ENCODE measurements around the gene ABLIM2. TPM values are rescaled to one million over a fixed set of nuclear protein-coding genes. Genes with fewer than 3 reads are reported as not detected.

The ABLIM2 gene
- total RNA-seq, 4 donors from 2014 or later: 9.2 to 24.0 (median 12.3) TPM

DNA sequence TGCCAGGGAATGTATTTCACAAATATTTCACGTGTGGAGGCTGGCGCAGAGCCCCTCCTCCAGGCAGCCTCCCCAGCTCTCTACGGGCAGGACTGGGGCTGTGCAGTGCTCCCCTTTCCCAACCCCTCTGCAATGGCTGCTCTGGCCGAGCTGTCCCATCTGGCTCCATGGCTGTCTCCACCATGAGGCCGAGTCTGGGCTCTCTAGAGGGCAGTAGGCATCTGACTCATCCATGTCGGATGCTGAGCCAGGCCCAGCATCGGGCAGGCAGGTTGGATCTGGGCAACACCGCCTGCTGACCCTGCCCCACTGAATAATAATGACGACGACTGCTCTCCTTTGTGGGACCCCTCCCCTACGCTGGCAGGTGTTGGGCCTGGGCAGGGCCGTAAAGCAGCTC is 29.5 kb upstream of the ABLIM2 start:
- WGBS, 2 donors: 92% methylated on average over 12 of the region's 12 CpGs

DNA sequence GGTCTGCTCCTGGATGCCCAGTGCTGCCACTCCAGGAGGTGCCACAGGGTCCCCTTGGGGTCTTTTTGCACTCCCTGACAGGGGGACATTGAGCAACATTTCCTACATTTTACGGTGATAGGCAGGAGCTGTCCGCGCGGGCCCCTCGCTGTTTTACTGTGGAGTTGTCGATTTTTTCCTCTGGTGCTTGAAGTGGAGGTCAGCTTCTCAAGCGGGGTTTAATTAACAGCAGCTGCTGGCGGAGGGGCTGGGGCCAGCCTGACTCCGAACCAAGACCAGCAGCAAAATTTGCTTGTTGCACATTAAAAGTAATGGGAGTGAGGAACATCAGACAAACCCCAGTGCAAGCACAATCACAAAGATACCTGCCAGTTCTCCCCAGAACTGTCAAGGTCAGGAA is 27.3 kb upstream of the ABLIM2 start:
- Histone ChIP-seq H3K9me3 (no peaks in the 10 kb centered on the region), H3K36me3 (no peaks in the 10 kb centered on the region), H3K4me1 (peaks cover 18 to 35% of the 10 kb centered on the region in 2 donors), H3K4me3 (replicated peaks in 1 of 3) (no peak overlapping the region), H3K27ac (no peak overlapping the region), H3K27me3 (no peaks in the 10 kb centered on the region)
- 64 to 86% methylated on average over 4 to 9 of the region's 9 CpGs for WGBS, 2 donors
- intact Hi-C loops (cut with DNase I): no loop called here
- TF ChIP-seq, protein P1, sequence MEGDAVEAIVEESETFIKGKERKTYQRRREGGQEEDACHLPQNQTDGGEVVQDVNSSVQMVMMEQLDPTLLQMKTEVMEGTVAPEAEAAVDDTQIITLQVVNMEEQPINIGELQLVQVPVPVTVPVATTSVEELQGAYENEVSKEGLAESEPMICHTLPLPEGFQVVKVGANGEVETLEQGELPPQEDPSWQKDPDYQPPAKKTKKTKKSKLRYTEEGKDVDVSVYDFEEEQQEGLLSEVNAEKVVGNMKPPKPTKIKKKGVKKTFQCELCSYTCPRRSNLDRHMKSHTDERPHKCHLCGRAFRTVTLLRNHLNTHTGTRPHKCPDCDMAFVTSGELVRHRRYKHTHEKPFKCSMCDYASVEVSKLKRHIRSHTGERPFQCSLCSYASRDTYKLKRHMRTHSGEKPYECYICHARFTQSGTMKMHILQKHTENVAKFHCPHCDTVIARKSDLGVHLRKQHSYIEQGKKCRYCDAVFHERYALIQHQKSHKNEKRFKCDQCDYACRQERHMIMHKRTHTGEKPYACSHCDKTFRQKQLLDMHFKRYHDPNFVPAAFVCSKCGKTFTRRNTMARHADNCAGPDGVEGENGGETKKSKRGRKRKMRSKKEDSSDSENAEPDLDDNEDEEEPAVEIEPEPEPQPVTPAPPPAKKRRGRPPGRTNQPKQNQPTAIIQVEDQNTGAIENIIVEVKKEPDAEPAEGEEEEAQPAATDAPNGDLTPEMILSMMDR (IDR thresholded peaks at IDR 0.05): no peak
- no peak for TF ChIP-seq POLR2A (IDR thresholded peaks at IDR 0.05)
- no peak for DNase-seq

More for the DNA sequence above, 29.5 kb upstream of the ABLIM2 start:
- peaks cover 18 to 35% of the 10 kb centered on the region in 2 donors for H3K4me1 ChIP-seq
- no peak for DNase-seq
- H3K4me3 ChIP-seq (replicated peaks in 1 of 3): no peak overlapping the region
- no peaks in the 10 kb centered on the region for H3K9me3 ChIP-seq
- no peak for TF ChIP-seq POLR2A (IDR thresholded peaks at IDR 0.05)
- TF ChIP-seq, protein P1 (IDR thresholded peaks at IDR 0.05): no peak
- H3K27me3 ChIP-seq: no peaks in the 10 kb centered on the region
- intact Hi-C loops (cut with DNase I): no loop called here
- H3K36me3 ChIP-seq: no peaks in the 10 kb centered on the region
- H3K27ac ChIP-seq: peak overlapping the region in 1 of 3 donors; percentile 57

DNA sequence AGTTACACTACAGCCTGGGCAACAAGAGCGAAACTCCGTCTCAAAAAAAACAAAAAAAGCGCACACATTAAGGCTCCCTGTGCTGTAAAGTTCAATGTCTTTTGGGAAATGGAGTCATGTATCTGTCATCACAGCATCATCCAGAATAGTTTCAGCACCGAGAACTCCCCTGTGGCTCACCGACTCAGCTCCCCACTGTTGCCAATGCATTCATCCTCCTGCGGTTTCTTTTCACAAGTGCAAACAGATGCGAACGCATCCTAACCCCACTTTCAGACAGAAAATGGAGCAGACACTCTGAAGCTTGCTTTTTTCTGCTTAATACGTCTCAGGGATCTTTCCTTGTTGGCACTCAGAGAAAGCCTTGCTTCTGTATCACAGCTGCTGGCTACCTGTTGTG is 26.7 kb upstream of the ABLIM2 start:
- H3K4me1 ChIP-seq: peaks cover 18 to 29% of the 10 kb centered on the region in 2 donors
- no peaks in the 10 kb centered on the region for H3K27me3 ChIP-seq
- no peaks in the 10 kb centered on the region for H3K9me3 ChIP-seq
- intact Hi-C loops (cut with DNase I): no loop called here
- H3K36me3 ChIP-seq: no peaks in the 10 kb centered on the region
- TF ChIP-seq, protein P1 (IDR thresholded peaks at IDR 0.05): no peak
- TF ChIP-seq POLR2A (IDR thresholded peaks at IDR 0.05): no peak
- WGBS, 2 donors: 81 to 86% methylated on average over 9 of the region's 9 CpGs
- no peak for DNase-seq
- H3K4me3 ChIP-seq (replicated peaks in 1 of 3): no peak overlapping the region
- H3K27ac ChIP-seq: no peak overlapping the region

DNA sequence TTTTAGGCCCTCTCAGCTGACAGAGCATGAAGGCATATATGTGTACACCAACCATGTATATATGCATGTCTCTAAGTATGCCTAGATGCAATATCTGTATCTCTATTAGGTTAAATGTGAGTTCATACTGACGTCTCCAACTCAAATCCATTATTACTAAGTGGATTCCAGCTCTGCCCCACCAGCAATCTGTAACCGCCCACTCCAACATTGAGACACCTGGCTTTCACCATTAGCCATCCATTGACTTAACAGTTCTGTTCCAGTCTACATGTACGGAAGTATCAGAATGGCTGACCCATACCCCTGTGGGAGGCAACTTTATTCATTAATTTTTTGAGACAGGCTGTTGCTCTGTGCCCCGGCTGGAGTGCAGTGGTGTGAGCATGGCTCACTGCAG is 25.4 kb upstream of the ABLIM2 start:
- no peak for TF ChIP-seq POLR2A (IDR thresholded peaks at IDR 0.05)
- TF ChIP-seq, protein P1 (IDR thresholded peaks at IDR 0.05): no peak
- H3K4me3 ChIP-seq (replicated peaks in 1 of 3): no peak overlapping the region
- peak overlapping the region in 1 of 3 donors; percentile 5 for H3K27ac ChIP-seq
- H3K9me3 ChIP-seq: no peaks in the 10 kb centered on the region
- H3K36me3 ChIP-seq: no peaks in the 10 kb centered on the region
- 89 to 91% methylated on average over 4 of the region's 4 CpGs for WGBS, 2 donors
- H3K4me1 ChIP-seq: peaks cover 10 to 16% of the 10 kb centered on the region in 2 donors
- intact Hi-C loops (cut with DNase I): no loop called here
- no peaks in the 10 kb centered on the region for H3K27me3 ChIP-seq
- DNase-seq: no peak

DNA sequence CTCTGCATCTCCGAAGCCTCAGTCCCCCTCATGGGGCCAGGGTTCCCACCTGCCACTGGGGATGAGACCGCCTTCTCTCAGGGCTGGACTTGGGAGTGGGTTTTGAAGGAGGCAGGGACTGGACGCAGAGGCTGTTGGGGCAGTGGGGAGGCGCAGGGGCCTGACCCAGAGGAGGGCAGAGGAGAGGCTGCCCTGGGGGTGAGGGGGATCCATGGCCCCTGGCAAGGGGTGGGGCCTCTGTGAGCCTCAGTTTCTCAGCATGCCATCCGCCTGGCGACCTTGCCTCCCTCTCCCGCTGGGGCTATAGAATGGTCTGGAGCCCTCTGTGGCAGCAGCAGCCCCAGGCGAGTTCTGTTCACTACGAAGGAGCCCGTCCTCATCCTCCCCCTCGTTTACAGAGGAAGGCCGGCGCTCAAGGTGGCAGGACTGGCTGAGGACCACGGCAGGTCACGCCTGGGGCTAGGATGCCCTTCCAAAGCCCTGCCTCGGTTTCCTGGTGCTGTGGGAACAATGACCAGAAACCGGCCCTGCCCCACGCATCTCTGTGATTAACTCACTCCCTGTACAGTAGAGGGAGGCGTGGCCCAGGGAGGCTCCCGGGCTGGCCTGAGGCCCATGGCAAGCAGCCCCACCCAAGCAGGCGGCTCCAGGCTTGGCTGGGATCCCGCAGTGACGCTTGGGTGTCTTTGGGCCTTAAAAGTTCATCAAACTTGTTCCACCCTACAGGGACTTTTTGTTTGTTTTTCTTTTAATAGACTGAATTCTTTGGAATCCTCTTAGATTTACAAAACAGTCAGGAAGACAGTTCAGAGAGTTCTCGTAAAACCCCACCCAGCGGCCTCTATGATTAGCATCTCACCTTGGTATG is 24.5 kb upstream of the ABLIM2 start:
- Histone ChIP-seq H3K36me3 (no peaks in the 10 kb centered on the region), H3K4me3 (replicated peaks in 1 of 3) (no peak overlapping the region), H3K27ac (no peak overlapping the region), H3K27me3 (no peaks in the 10 kb centered on the region), H3K9me3 (no peaks in the 10 kb centered on the region), H3K4me1 (peaks cover 0 to 6% of the 10 kb centered on the region in 2 donors)
- WGBS, 2 donors: 54 to 75% methylated on average over 14 to 16 of the region's 25 CpGs
- no peak for TF ChIP-seq POLR2A (IDR thresholded peaks at IDR 0.05)
- TF ChIP-seq, protein P1 (IDR thresholded peaks at IDR 0.05): no peak
- peak; percentile 52 for DNase-seq
- intact Hi-C loops (cut with DNase I): no loop called here
